ENCODE measurements around the gene PCSK5.
A peak's percentile ranks its signal among the peaks of the same experiment; 100 is the strongest.

The PCSK5 gene

DNA sequence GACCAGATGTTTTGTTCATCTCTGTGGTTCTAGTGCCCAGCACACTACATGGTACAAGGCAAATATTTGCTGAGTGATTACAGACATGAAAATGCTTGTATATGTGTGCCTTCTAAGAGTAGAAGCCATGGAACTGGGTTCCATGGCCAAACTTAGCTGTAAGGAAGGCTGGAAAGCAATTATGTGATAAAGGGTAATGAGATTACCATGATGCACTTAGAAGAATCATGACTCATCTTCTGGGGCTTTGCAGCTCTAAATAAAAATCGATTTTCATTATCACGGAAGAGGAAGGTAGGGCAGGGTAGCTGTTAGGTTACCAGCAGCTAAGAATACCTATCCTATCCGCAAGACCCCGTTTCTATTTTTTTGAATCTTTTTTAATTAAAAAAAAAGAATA is 475.8 kb downstream of the PCSK5 start:
- H3K4me3 ChIP-seq (ENCODE audit: low read depth, low read length): no peak overlapping the region
- no peak for DNase-seq (ENCODE audit: low read depth)
- TF ChIP-seq, protein P1, sequence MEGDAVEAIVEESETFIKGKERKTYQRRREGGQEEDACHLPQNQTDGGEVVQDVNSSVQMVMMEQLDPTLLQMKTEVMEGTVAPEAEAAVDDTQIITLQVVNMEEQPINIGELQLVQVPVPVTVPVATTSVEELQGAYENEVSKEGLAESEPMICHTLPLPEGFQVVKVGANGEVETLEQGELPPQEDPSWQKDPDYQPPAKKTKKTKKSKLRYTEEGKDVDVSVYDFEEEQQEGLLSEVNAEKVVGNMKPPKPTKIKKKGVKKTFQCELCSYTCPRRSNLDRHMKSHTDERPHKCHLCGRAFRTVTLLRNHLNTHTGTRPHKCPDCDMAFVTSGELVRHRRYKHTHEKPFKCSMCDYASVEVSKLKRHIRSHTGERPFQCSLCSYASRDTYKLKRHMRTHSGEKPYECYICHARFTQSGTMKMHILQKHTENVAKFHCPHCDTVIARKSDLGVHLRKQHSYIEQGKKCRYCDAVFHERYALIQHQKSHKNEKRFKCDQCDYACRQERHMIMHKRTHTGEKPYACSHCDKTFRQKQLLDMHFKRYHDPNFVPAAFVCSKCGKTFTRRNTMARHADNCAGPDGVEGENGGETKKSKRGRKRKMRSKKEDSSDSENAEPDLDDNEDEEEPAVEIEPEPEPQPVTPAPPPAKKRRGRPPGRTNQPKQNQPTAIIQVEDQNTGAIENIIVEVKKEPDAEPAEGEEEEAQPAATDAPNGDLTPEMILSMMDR (conservative IDR thresholded peaks at IDR 0.05; ENCODE audit: low read depth, low read length): no peak

DNA sequence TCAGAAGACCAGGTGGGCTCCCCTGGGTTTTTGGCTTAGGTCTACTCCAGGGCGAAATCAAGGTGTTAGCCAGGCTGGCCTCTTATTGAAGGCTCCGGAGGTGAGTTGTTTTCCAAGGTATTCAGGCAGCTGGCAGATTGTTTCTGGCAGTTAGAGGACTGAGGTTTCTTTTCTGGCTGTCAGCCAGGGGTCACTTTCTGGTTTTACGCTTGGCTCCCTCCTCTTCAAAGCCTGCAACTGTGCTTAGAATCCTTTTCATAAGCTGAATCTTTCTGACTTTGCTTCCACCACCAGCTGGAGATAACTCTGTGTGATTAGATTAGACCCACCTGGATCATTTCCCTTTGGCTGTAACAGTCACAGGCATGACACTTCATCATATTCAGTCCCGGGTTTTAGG is 479.1 kb downstream of the PCSK5 start:
- TF ChIP-seq, protein P1 (conservative IDR thresholded peaks at IDR 0.05; ENCODE audit: low read depth, low read length): no peak
- DNase-seq (ENCODE audit: low read depth): peak; percentile 80
- no peak overlapping the region for H3K4me3 ChIP-seq (ENCODE audit: low read depth, low read length)

DNA sequence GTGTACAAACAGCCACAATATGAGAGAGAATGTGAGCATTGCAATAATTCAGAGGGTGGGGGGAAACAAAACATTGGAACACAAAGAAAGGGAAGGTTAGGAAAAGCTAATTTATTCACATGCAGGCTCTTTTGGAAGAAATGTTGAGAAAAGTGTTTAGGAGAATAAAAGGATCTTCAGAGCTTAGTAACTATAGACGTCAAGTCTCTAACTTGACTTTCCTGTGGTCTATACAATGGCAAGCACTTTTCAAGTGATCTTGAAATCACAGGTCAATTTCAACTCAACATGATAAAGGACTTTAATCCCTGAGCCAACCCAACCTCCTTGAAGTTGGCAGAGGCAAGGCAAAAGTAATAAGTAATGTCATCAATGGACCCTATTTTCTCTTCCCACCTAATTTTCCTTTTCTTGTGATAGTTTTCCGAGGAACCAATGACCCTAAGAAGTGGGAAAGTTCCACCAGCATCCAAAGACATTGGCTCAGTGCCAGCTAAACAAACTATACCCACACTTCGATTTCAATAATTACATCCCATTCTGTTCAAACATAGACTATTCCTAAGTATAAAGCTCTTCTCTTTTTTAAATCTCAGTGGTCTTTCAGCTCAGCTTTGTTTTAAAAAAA is 480.0 kb downstream of the PCSK5 start:
- TF ChIP-seq, protein P1 (conservative IDR thresholded peaks at IDR 0.05; ENCODE audit: low read depth, low read length): no peak
- H3K4me3 ChIP-seq (ENCODE audit: low read depth, low read length): no peak overlapping the region
- DNase-seq (ENCODE audit: low read depth): no peak

DNA sequence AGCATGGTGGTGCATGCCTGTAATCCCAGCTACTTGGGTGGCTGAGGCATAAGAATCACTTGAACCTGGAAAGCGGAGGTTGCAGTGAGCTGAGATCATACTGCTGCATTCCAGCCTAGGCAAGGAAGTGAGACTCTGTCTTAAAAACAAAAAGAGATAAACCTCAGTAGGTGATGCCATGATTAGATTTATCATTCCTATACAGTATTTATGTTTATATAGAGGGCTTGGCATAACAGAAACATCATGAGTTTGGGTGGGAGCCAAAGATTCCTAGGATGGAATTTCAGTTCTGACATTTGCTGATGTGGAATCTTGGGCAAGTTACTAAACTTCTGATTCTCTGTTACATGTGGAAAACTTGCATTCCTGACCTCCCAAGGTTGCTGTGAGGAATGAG is 481.4 kb downstream of the PCSK5 start:
- no peak overlapping the region for H3K4me3 ChIP-seq (ENCODE audit: low read depth, low read length)
- TF ChIP-seq, protein P1 (conservative IDR thresholded peaks at IDR 0.05; ENCODE audit: low read depth, low read length): no peak
- peak; percentile 53 for DNase-seq (ENCODE audit: low read depth)

DNA sequence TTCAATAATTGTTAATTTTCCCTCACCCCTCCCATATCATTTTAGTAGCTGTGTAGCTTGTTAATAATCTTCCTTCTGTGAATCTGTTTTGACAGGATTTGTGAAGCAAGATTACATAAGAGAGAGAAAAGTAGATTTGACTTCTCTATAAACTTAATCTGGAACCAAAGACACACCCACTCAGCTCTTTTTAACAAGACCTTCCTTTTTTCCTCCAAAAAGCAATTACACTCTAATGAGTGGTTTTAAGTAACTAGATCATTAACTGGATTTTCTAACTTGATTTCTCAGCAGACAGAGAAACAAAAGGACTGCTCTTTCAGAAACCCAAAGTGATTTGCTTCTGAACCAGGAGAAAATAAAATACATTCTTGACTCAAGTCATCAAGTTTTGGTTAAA is 481.9 kb downstream of the PCSK5 start:
- TF ChIP-seq, protein P1 (conservative IDR thresholded peaks at IDR 0.05; ENCODE audit: low read depth, low read length): no peak
- H3K4me3 ChIP-seq (ENCODE audit: low read depth, low read length): no peak overlapping the region
- DNase-seq (ENCODE audit: low read depth): peak; percentile 20

DNA sequence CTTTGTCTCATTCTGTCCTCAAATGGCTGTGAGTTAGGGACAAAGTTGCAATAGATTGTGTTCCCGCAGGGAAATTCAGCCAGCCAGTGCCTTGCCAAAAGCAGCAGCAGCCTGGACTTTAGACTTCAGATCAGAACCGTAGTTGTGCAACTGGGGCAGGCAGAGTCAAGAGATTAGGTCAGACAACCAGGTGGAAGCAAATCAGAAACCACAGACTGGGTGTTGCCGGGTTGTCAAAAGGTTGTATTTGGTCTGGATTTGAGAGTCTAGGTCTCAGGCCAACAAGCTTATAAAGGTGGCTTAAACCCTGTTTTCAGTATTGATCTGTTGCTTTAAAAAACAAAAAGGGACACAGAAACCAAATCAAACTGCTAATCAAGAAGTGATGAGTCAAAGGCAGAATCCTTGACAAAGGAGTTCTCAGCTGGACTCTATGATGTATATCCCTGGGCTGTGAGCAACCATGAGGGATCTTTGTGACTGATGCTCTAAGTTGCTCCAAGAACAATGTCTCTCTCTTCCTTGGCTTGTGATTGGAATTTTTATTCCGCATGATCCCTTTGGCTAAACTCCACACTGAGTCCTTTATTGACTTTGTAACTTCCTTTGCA is 482.8 kb downstream of the PCSK5 start:
- H3K4me3 ChIP-seq (ENCODE audit: low read depth, low read length): no peak overlapping the region
- TF ChIP-seq, protein P1 (conservative IDR thresholded peaks at IDR 0.05; ENCODE audit: low read depth, low read length): no peak
- peak; percentile 46 for DNase-seq (ENCODE audit: low read depth)

Data from choroid plexus epithelial cell (primary cell).